Mesenchymal stem cell (in vitro differentiated cells and primary cell): ENCODE results near the gene MBNL1.

ENCODE experiments used
- DNase-seq: peaks from one replicate; pipeline ENCODE4 v3.0.0-alpha.2; 2013
- H2AFZ ChIP-seq: one replicate; pipeline ENCODE4 v1.6.1; 2013; ENCODE audit warnings: low read depth, mild to moderate bottlenecking, control low read depth, inconsistent platforms, low read length, moderate library complexity
- H2AK5ac ChIP-seq: 2 replicates; pipeline ENCODE4 v1.6.1; 2013; ENCODE audit warnings: low read length, moderate library complexity, mild to moderate bottlenecking, inconsistent platforms; ENCODE audit not compliant: severe bottlenecking
- H2BK120ac ChIP-seq: one replicate; pipeline ENCODE4 v1.6.1; 2013; ENCODE audit warnings: low read depth, mild to moderate bottlenecking, inconsistent platforms, low read length, moderate library complexity
- H2BK12ac ChIP-seq, 2 experiments: one replicate each; pipeline ENCODE4 v1.6.1; 2013; ENCODE audit warnings: inconsistent platforms in 2 of 2, low read length in 2 of 2, mild to moderate bottlenecking in 2 of 2, moderate library complexity in 2 of 2, control low read depth in 1 of 2
- H2BK15ac ChIP-seq: one replicate; pipeline ENCODE4 v1.6.1; 2013; ENCODE audit warnings: mild to moderate bottlenecking, low read depth, inconsistent platforms; ENCODE audit not compliant: poor library complexity, severe bottlenecking
- H2BK5ac ChIP-seq: 2 replicates; pipeline ENCODE4 v1.6.1; 2013; ENCODE audit warnings: low read depth, mild to moderate bottlenecking, low read length, control low read depth, inconsistent platforms; ENCODE audit not compliant: poor library complexity, severe bottlenecking
- H3K14ac ChIP-seq, 2 experiments: one replicate each; pipeline ENCODE4 v1.6.1; 2013; ENCODE audit warnings: inconsistent platforms in 2 of 2, low read length in 2 of 2, control low read depth in 1 of 2, mild to moderate bottlenecking in 1 of 2, moderate library complexity in 1 of 2
- H3K18ac ChIP-seq, 2 experiments: one replicate each; pipeline ENCODE4 v1.6.1; 2013; ENCODE audit warnings: inconsistent platforms in 2 of 2, low read length in 2 of 2, control low read depth in 1 of 2, low read depth in 1 of 2, mild to moderate bottlenecking in 1 of 2
- H3K23ac ChIP-seq, 2 experiments: one replicate each; pipeline ENCODE4 v1.6.1; 2013; ENCODE audit warnings: inconsistent platforms in 2 of 2, low read length in 2 of 2, mild to moderate bottlenecking in 2 of 2, moderate library complexity in 2 of 2, control low read depth in 1 of 2
- H3K27ac ChIP-seq: 2 replicates; pipeline ENCODE4 v1.5.1; 2013; ENCODE audit warnings: mild to moderate bottlenecking, moderate library complexity, low read length, control low read depth, inconsistent platforms; ENCODE audit not compliant: poor library complexity, severe bottlenecking
- H3K27me3 ChIP-seq, 2 experiments: 2 replicates each; pipeline versions ENCODE4 v1.6.1 to v1.7.0; 2013; ENCODE audit warnings: low read length in 2 of 2, mild to moderate bottlenecking in 2 of 2, moderate library complexity in 2 of 2, control low read depth in 1 of 2, inconsistent platforms in 1 of 2; ENCODE audit not compliant: control insufficient read depth in 1 of 2, insufficient read depth in 1 of 2
- H3K36me3 ChIP-seq, 2 experiments: 2 replicates each; pipeline versions ENCODE4 v1.6.1 to v1.7.0; 2013; ENCODE audit warnings: low read length in 2 of 2, control low read depth in 1 of 2, inconsistent platforms in 1 of 2, low read depth in 1 of 2, mild to moderate bottlenecking in 1 of 2; ENCODE audit not compliant: insufficient read depth in 2 of 2, control insufficient read depth in 1 of 2
- H3K4ac ChIP-seq, 2 experiments: one replicate each; pipeline ENCODE4 v1.6.1; 2013; ENCODE audit warnings: inconsistent platforms in 2 of 2, low read length in 2 of 2, mild to moderate bottlenecking in 2 of 2, moderate library complexity in 2 of 2, control low read depth in 1 of 2, low read depth in 1 of 2
- H3K4me1 ChIP-seq: 2 replicates; pipeline ENCODE4 v1.6.1; 2013; ENCODE audit warnings: low read depth, low read length, control low read depth; ENCODE audit not compliant: control insufficient read depth, insufficient read depth
- H3K4me2 ChIP-seq: 2 replicates; pipeline ENCODE4 v1.6.1; 2013; ENCODE audit warnings: low read length, mild to moderate bottlenecking, inconsistent platforms; ENCODE audit not compliant: poor library complexity, severe bottlenecking
- H3K4me3 ChIP-seq, 2 experiments: 2 replicates each; pipeline versions ENCODE4 v1.5.1 to v1.7.0; 2013; ENCODE audit warnings: low read length in 2 of 2, mild to moderate bottlenecking in 2 of 2, control low read depth in 1 of 2, low read depth in 1 of 2; ENCODE audit not compliant: insufficient read depth in 1 of 2
- H3K79me1 ChIP-seq: replicated peaks from 2 replicates; pipeline ENCODE4 v1.6.1; 2013; ENCODE audit warnings: mild to moderate bottlenecking, control low read depth, low read length, inconsistent platforms; ENCODE audit not compliant: poor library complexity, severe bottlenecking
- H3K9ac ChIP-seq: 2 replicates; pipeline ENCODE4 v1.7.0; 2013; ENCODE audit warnings: mild to moderate bottlenecking, low read length, moderate library complexity
- H3K9me3 ChIP-seq: 2 replicates; pipeline ENCODE4 v1.7.0; 2013; ENCODE audit warnings: mild to moderate bottlenecking, low read length; ENCODE audit not compliant: control insufficient read depth
- H4K8ac ChIP-seq: one replicate; pipeline ENCODE4 v1.6.1; 2013; ENCODE audit warnings: inconsistent platforms, mild to moderate bottlenecking, low read length, moderate library complexity
- H4K91ac ChIP-seq: one replicate; pipeline ENCODE4 v1.6.1; 2013; ENCODE audit warnings: mild to moderate bottlenecking, low read length, inconsistent platforms
- WGBS: methylation state at CpG from one replicate; pipeline ENCODE4 v1.1.7; 2013; ENCODE audit warnings: mixed read lengths; 5-methylcytosine and 5-hydroxymethylcytosine counted together

Gene MBNL1

DNA sequence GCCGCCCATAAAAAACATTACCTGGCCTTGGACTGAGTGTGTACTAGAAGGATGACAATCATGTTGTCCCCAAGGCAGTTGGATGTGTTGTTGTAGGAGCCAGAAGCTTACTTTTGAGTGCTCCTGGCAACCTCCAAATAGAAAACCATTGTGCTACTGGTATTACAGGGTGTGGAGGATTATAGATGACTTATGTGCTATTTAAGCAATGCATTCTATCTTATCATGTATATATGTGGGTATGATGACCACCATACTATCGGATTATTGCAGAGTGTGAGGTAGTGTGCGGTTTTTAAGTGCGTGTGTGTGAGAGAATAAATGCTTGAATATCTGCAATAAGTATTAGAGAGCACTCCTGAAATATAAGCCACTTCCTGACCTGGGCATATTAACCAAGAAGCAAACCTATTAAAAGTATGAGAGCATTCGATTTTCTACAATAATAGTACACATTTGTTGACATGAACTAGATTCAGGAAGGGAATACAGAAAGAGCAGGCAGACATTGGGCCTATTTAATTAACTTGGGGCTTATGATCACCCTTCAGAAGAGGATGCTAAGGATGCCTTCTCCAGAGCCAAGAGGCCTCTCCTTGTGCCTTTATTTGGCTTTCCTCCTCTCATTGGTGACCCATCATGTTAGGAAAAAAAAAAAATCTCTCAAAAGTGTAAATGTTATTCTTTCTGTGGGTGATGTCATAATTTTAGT is 11.7 kb upstream of the MBNL1 start:
- peaks cover 2% of the 10 kb centered on the region for H3K4me1 ChIP-seq
- no peak overlapping the region for H2AK5ac ChIP-seq

DNA sequence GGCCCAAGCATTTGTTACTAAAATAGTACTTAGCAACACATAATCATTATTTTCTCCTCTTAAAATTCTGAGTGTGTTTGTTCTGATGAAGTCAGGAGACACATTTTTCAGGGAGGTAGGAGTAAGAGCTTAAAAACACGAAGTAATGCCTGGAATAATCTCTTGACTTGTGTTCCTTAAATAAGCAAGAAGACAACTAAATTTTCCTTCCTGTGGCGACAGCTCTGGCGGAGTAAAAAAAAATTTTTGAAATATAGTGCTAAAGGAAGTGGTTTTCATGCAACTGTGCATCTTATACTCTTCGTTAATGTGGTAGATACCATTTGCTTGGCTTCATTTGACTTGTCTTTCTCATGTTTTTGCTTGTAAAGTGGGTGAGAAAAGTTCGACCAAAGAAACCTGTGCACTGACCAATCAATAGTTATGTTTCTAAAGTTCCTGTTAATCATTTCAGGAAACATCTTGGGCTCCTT is 11.1 kb upstream of the MBNL1 start:
- H2AFZ ChIP-seq = no peak overlapping the region
- H3K4me2 ChIP-seq = no peak overlapping the region
- H2BK15ac ChIP-seq = no peak overlapping the region
- no peak overlapping the region for H3K23ac ChIP-seq
- no peaks in the 10 kb centered on the region for H3K79me1 ChIP-seq
- WGBS = 65% methylated on average over 4 of the region's 5 CpGs
- no peak overlapping the region for H3K4me3 ChIP-seq
- H4K91ac ChIP-seq = no peak overlapping the region
- peak; percentile 56 for DNase-seq
- H2AK5ac ChIP-seq = no peak overlapping the region
- no peak overlapping the region for H3K14ac ChIP-seq
- no peak overlapping the region for H2BK12ac ChIP-seq
- H3K9ac ChIP-seq = peak overlapping the region; percentile 75
- no peak overlapping the region for H3K18ac ChIP-seq
- no peak overlapping the region for H2BK120ac ChIP-seq
- H3K9me3 ChIP-seq = no peaks in the 10 kb centered on the region
- no peak overlapping the region for H4K8ac ChIP-seq
- peaks cover 2% of the 10 kb centered on the region for H3K4me1 ChIP-seq
- H2BK5ac ChIP-seq = no peak overlapping the region
- H3K27ac ChIP-seq = peak overlapping the region; percentile 22
- no peak overlapping the region for H3K4ac ChIP-seq
- H3K27me3 ChIP-seq = no peaks in the 10 kb centered on the region
- no peaks in the 10 kb centered on the region for H3K36me3 ChIP-seq

More for the DNA sequence above, 11.7 kb upstream of the MBNL1 start:
- H3K27ac ChIP-seq = no peak overlapping the region
- DNase-seq = no peak
- H4K91ac ChIP-seq = no peak overlapping the region
- peak overlapping the region; percentile 75 for H3K9ac ChIP-seq
- no peak overlapping the region for H3K14ac ChIP-seq
- no peak overlapping the region for H3K23ac ChIP-seq
- H3K18ac ChIP-seq = peak overlapping the region in 1 of 2 experiments; percentile 35
- no peak overlapping the region for H3K4me3 ChIP-seq
- no peak overlapping the region for H3K4ac ChIP-seq
- no peaks in the 10 kb centered on the region for H3K27me3 ChIP-seq
- no peaks in the 10 kb centered on the region for H3K36me3 ChIP-seq
- H2BK12ac ChIP-seq = no peak overlapping the region
- no peaks in the 10 kb centered on the region for H3K79me1 ChIP-seq
- H3K4me2 ChIP-seq = no peak overlapping the region
- H2BK5ac ChIP-seq = no peak overlapping the region
- 100% methylated on average over 4 of the region's 5 CpGs for WGBS
- H3K9me3 ChIP-seq = no peaks in the 10 kb centered on the region
- no peak overlapping the region for H2BK120ac ChIP-seq
- no peak overlapping the region for H2BK15ac ChIP-seq
- no peak overlapping the region for H2AFZ ChIP-seq
- H4K8ac ChIP-seq = no peak overlapping the region

DNA sequence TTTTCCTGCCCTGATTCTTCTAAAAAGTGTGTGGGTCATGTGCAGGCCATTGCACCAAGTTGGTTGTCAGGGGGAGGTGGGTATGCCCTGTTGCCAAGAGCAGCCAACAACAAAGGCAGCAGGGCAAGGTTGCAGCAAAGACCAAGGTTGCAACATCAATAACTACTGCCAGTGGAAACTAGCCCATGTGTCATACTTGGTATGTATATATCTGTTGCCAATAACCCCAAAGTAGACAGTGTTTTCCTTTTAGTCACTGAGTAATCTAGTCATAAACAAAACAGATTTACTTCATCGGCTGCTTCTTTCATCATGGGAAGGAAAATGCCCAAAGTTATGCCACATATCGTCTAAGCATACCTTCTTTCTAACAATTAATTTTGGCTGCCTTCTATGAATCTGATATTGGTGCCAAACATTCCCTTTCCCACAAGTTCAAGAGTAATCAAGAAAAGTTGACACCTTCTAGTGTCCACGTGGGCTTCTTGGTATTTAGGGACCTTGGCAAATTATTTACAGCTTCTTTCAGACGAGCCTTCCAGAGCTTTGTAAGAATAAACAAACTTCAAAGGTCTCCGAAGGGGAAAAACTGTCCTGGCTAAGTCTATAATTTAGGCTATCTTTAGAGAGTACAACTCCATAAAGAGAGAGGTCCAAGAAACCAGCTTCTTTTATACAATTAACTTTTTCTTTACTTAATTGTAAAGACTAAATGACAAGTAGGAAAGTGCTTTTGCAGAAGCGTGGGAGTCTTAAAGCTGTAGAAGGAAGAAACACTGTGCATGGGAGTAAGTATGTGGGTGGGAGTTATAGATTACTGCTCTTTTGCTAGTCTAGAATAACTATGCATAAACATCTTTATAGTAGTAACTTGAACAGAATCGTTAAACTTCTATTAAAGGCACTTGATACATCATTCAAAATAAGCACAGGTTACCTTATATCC is 10.0 kb upstream of the MBNL1 start:
- Histone ChIP-seq H3K18ac (peak overlapping the region in 1 of 2 experiments; percentile 46), H3K9me3 (no peaks in the 10 kb centered on the region), H3K9ac (peak overlapping the region; percentile 75), H2BK12ac (no peak overlapping the region), H3K14ac (no peak overlapping the region), H4K91ac (no peak overlapping the region), H3K4me2 (no peak overlapping the region), H3K4ac (no peak overlapping the region), H3K4me1 (peaks cover 2% of the 10 kb centered on the region), H3K4me3 (no peak overlapping the region), H2BK5ac (no peak overlapping the region), H3K27me3 (no peaks in the 10 kb centered on the region), H2BK15ac (no peak overlapping the region), H2AK5ac (no peak overlapping the region), H3K36me3 (no peaks in the 10 kb centered on the region), H2AFZ (no peak overlapping the region), H3K27ac (peak overlapping the region; percentile 19), H2BK120ac (no peak overlapping the region), H3K23ac (no peak overlapping the region), H3K79me1 (peaks cover 1% of the 10 kb centered on the region), H4K8ac (no peak overlapping the region)
- 15% methylated on average over 5 of the region's 7 CpGs for WGBS
- DNase-seq = peak; percentile 99

DNA sequence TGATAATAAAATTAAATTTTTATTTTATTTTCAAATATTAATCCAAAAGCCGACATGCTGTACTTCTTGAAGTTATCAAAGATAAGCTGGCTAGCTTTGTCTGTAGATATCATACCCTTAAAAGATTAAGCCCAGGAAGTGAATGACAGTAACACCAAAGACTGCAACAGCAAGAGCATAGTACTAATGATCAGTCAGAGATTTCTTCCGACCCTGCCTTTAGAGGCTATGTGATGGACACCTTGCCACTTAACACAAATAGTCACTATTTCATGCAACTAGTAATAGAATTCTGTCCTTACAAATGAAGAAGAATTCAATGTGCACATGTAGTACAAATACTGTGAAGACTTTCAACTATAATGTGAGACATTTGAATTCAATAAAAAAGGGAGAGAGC is 9.3 kb upstream of the MBNL1 start:
- H2BK120ac ChIP-seq = no peak overlapping the region
- no peak overlapping the region for H2AK5ac ChIP-seq
- H3K27me3 ChIP-seq = no peaks in the 10 kb centered on the region
- H3K9ac ChIP-seq = no peak overlapping the region
- H2BK15ac ChIP-seq = no peak overlapping the region
- no peaks in the 10 kb centered on the region for H3K36me3 ChIP-seq
- no peak overlapping the region for H3K14ac ChIP-seq
- H4K91ac ChIP-seq = no peak overlapping the region
- no peaks in the 10 kb centered on the region for H3K9me3 ChIP-seq
- WGBS = 100% methylated on average over 1 of the region's 2 CpGs
- peaks cover 1% of the 10 kb centered on the region for H3K79me1 ChIP-seq
- H3K4me1 ChIP-seq = peaks cover 2% of the 10 kb centered on the region
- peak overlapping the region; percentile 34 for H3K27ac ChIP-seq
- no peak for DNase-seq
- no peak overlapping the region for H3K4ac ChIP-seq
- H3K18ac ChIP-seq = no peak overlapping the region
- H3K23ac ChIP-seq = no peak overlapping the region
- no peak overlapping the region for H3K4me3 ChIP-seq
- no peak overlapping the region for H2BK5ac ChIP-seq
- H2AFZ ChIP-seq = no peak overlapping the region
- H2BK12ac ChIP-seq = no peak overlapping the region
- no peak overlapping the region for H3K4me2 ChIP-seq
- H4K8ac ChIP-seq = no peak overlapping the region
